ENCODE results near the gene MPEG1. TPM values are rescaled to one million over a fixed set of nuclear protein-coding genes. Genes with fewer than 3 reads are reported as not detected.

The MPEG1 gene, protein sequence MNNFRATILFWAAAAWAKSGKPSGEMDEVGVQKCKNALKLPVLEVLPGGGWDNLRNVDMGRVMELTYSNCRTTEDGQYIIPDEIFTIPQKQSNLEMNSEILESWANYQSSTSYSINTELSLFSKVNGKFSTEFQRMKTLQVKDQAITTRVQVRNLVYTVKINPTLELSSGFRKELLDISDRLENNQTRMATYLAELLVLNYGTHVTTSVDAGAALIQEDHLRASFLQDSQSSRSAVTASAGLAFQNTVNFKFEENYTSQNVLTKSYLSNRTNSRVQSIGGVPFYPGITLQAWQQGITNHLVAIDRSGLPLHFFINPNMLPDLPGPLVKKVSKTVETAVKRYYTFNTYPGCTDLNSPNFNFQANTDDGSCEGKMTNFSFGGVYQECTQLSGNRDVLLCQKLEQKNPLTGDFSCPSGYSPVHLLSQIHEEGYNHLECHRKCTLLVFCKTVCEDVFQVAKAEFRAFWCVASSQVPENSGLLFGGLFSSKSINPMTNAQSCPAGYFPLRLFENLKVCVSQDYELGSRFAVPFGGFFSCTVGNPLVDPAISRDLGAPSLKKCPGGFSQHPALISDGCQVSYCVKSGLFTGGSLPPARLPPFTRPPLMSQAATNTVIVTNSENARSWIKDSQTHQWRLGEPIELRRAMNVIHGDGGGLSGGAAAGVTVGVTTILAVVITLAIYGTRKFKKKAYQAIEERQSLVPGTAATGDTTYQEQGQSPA
- total RNA-seq (2021; ENCODE audit: unreplicated experiment) (0.08 TPM), Bru-seq, nascent RNA (not detected), BruChase-seq, experiment 1, labeled RNA remaining after a 2-hour chase (percentile 13 among the genes with signal in this experiment), BruChase-seq, experiment 2, labeled RNA remaining after a 6-hour chase (percentile 13 among the genes with signal in this experiment)
- not detected for polyA plus RNA-seq (2012; ENCODE audit: insufficient read length)
- long read RNA-seq: 0 reads

DNA sequence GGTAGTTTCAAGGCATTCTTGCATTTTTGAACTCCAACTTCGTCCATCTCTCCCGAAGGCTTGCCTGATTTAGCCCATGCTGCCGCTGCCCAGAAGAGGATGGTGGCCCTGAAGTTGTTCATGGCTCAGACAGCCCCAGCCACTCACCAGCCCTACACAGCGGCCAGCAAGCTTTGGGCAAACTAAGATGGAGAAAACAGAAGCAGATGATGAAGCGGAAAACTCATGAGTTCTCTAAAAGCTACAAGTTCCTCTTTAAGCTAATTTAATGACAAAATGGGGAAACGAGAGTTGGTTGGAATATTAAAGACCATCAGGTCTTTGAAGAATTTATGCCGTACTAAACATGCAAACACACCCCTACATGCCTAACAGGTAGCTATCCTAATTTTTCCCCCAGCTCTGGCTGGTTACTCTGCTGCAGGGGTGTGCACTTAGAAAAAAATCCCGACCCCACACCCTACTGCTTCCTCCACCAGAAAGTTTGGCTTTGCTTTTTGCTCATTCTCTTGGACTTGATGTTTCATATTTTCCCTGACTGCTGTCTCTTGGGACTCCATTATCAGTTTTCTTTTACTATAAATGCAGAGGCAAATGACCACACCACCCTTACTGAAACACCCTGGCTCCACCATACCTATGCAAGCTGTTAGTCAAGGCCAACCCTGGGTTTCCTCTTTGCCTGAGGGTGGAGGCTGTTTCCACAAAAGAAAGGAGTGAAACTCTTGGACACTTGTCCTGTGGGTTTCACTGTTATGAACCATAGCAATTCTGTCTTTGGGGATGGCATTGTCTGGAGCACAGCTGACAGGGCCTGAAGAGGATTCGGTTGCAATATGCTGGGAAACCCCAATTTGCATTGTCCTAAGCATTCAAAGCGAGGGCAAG, at the start of gene MPEG1:
Gene MPEG1 (minus strand): TSS at position 184 of the 888 bp plus-strand sequence. CDS start 62 bp downstream, at position 122.
- CTCF ChIA-PET: no interaction called here
- no peak within 1 kb of the TSS for H3K4me3 ChIP-seq (ENCODE audit: low read depth in 2 of 2, low read length in 2 of 2)
- H3K36me3 ChIP-seq (ENCODE audit: control insufficient read depth, insufficient read depth, low read length): no peaks in the 10 kb centered on the region
- intact Hi-C loops (cut with micrococcal nuclease; ENCODE audit: unreplicated experiment): no loop called here
- H3K4me1 ChIP-seq (ENCODE audit: control insufficient read depth, insufficient read depth, low read length): no peaks in the 10 kb centered on the region
- BruUV-seq (replicated peaks): no TSS peak
- no peaks in the 10 kb centered on the region for H3K9me3 ChIP-seq (ENCODE audit: control insufficient read depth, insufficient read depth, low read depth, low read length)
- in situ Hi-C loops (cut with HindIII; ENCODE audit: low pct_unique_long_range_greater_than_20kb, low sequenced_read_pairs): no loop called here
- H3K27me3 ChIP-seq (ENCODE audit: control insufficient read depth, insufficient read depth, low read length): no peaks in the 10 kb centered on the region
- no peak within 1 kb of the TSS for H3K27ac ChIP-seq (ENCODE audit: low read length)
- DNase-seq (ENCODE audit: low read depth, low spot score) (no peak), ATAC-seq (no peak)
- POLR2A ChIA-PET: no interaction called here
- TF ChIP-seq SIN3A (IDR thresholded peaks at IDR 0.05; ENCODE audit: borderline replicate concordance, insufficient read depth, low read depth, low read length): no peak
- TF ChIP-seq, protein P1, sequence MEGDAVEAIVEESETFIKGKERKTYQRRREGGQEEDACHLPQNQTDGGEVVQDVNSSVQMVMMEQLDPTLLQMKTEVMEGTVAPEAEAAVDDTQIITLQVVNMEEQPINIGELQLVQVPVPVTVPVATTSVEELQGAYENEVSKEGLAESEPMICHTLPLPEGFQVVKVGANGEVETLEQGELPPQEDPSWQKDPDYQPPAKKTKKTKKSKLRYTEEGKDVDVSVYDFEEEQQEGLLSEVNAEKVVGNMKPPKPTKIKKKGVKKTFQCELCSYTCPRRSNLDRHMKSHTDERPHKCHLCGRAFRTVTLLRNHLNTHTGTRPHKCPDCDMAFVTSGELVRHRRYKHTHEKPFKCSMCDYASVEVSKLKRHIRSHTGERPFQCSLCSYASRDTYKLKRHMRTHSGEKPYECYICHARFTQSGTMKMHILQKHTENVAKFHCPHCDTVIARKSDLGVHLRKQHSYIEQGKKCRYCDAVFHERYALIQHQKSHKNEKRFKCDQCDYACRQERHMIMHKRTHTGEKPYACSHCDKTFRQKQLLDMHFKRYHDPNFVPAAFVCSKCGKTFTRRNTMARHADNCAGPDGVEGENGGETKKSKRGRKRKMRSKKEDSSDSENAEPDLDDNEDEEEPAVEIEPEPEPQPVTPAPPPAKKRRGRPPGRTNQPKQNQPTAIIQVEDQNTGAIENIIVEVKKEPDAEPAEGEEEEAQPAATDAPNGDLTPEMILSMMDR (IDR thresholded peaks at IDR 0.05): no peak
- TF ChIP-seq, protein P2, sequence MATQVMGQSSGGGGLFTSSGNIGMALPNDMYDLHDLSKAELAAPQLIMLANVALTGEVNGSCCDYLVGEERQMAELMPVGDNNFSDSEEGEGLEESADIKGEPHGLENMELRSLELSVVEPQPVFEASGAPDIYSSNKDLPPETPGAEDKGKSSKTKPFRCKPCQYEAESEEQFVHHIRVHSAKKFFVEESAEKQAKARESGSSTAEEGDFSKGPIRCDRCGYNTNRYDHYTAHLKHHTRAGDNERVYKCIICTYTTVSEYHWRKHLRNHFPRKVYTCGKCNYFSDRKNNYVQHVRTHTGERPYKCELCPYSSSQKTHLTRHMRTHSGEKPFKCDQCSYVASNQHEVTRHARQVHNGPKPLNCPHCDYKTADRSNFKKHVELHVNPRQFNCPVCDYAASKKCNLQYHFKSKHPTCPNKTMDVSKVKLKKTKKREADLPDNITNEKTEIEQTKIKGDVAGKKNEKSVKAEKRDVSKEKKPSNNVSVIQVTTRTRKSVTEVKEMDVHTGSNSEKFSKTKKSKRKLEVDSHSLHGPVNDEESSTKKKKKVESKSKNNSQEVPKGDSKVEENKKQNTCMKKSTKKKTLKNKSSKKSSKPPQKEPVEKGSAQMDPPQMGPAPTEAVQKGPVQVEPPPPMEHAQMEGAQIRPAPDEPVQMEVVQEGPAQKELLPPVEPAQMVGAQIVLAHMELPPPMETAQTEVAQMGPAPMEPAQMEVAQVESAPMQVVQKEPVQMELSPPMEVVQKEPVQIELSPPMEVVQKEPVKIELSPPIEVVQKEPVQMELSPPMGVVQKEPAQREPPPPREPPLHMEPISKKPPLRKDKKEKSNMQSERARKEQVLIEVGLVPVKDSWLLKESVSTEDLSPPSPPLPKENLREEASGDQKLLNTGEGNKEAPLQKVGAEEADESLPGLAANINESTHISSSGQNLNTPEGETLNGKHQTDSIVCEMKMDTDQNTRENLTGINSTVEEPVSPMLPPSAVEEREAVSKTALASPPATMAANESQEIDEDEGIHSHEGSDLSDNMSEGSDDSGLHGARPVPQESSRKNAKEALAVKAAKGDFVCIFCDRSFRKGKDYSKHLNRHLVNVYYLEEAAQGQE (IDR thresholded peaks at IDR 0.05; ENCODE audit: insufficient read depth in 1 of 2, low read depth in 2 of 2, low read length in 1 of 2): no peak
- no peak for TF ChIP-seq TCF7L2 (IDR thresholded peaks at IDR 0.05; ENCODE audit: low read depth, low read length)
- TF ChIP-seq POLR2AphosphoS5 (IDR thresholded peaks at IDR 0.05; ENCODE audit: low read depth, low read length): no peak

DNA sequence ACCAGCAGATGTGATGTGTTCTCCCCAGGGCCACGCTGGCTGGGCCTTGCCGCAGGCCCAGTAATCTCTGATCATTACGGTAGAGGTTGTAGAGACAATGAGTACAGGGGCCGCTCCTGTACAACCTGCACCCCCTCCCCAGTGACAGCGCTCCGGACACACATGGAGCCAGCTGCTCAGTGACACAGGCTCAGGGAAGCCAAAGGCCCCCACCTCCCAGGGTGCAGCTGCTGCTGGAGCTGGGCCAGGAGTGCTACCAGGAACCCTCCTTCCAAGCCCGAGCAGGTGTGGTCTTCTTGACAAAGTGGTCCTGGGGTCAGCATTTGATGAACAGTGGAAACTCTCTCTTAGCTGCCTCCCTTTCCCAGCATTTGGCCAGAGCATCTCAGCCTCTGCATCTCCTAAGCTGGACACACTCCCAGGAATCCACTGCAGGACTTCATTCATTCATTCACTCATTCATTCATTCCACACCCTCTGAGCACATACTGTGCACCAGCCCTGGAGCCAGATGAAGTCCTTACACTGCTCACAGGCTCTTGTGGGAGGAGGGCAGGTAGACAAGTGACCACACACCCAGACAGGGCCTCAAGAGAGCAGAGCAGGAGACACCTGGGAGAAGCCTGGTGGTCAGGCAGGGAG, 49.6 kb upstream of the MPEG1 start:
- H3K27me3 ChIP-seq (ENCODE audit: control insufficient read depth, insufficient read depth, low read length): peaks cover 2% of the 10 kb centered on the region; the same call in 1 of the 2 replicates
- TF ChIP-seq POLR2AphosphoS5 (IDR thresholded peaks at IDR 0.05; ENCODE audit: low read depth, low read length): no peak
- TF ChIP-seq TCF7L2 (IDR thresholded peaks at IDR 0.05; ENCODE audit: low read depth, low read length): no peak
- TF ChIP-seq SIN3A (IDR thresholded peaks at IDR 0.05; ENCODE audit: borderline replicate concordance, insufficient read depth, low read depth, low read length): no peak
- TF ChIP-seq, protein P2 (IDR thresholded peaks at IDR 0.05; ENCODE audit: insufficient read depth in 1 of 2, low read depth in 2 of 2, low read length in 1 of 2): no peak
- TF ChIP-seq, protein P1 (IDR thresholded peaks at IDR 0.05): no peak
- DNase-seq (ENCODE audit: low read depth, low spot score) (no peak), ATAC-seq (no peak)
- H3K4me3 ChIP-seq (ENCODE audit: low read depth in 2 of 2, low read length in 2 of 2): no peak overlapping the region
- BruUV-seq (replicated peaks): no TSS peak
- no peak overlapping the region for H3K27ac ChIP-seq (ENCODE audit: low read length)
- in situ Hi-C loops (cut with HindIII; ENCODE audit: low pct_unique_long_range_greater_than_20kb, low sequenced_read_pairs): no loop called here
- H3K36me3 ChIP-seq (ENCODE audit: control insufficient read depth, insufficient read depth, low read length): no peaks in the 10 kb centered on the region
- no peaks in the 10 kb centered on the region for H3K9me3 ChIP-seq (ENCODE audit: control insufficient read depth, insufficient read depth, low read depth, low read length)
- CTCF ChIA-PET: no interaction called here
- POLR2A ChIA-PET: no interaction called here
- intact Hi-C loops (cut with micrococcal nuclease; ENCODE audit: unreplicated experiment): loop anchor here (10.0 kb wide), 1 partner anchor 163 kb away; the partner anchor contains the start of gene OR5A2
- H3K4me1 ChIP-seq (ENCODE audit: control insufficient read depth, insufficient read depth, low read length): no peaks in the 10 kb centered on the region

Measured in Panc1 (cell line).